ENCODE data around the gene GIPR. TPM values are rescaled to one million over a fixed set of nuclear protein-coding genes. Genes with fewer than 3 reads are reported as not detected.

The GIPR gene
- total RNA-seq, 1 experiment from 2014 or later = 2.0 TPM

DNA sequence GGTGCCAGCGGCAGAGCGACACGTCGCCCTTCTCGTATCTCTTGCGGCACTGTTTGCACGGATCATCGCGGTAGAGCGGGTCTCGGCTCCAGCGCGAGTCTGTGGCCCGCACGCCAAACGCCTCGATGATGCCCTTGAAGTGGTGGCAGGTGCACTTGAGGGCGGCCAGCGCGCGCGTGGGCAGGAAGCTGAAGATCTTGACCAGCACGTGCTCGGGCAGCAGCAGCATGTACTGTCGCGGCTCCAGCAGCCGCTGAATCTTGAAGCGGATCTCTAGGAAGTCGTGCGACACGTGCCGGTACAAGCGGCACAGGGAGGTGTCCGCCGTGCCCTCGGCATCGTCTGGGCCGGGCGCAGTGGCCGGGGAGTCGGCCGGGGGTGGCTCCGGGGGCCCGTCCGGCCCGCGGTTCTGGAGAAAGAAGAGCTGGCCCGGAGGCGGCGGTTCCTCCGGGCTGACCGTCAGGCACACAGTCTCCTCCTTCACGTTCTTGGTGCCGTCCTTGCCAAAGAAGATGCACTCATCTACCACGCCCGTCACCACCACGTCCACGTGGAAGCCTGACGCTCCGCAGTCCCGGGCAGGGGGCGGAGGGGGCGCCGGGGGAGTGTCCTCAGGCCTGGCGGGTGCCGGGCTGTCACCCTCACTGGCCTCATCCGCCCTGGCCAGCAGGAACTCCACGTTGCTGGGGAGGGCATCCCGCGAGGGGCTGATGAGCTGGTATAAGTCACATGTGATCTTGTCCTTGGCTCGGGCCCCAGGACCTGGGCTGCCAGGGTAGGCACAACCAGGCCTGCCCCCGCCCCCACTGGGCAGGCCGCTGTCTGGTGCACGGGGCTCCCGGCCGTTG is 44.1 kb downstream of the GIPR start:
- no peak for DNase-seq (ENCODE audit: low read depth, low spot score)
- ChIA-PET CTCF (no interaction called here), POLR2A (no interaction called here)

DNA sequence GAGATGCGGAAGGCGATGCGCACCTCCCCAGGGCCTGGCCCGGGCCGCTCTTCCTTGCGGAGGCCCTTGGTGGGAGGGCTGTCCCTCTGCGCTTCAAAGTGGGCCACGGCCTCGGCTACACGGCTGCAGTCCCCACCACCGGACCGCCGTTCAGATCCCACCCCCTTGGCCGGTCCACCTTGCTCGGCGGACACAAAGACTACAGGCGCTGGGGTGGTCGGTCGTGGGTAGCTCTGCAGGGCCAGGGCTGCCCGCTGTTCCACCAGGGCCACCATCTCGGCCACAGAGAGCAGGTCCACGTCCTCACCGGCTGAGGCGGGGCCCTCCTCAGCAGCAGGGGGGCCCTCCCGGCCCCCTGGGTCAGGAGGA is 44.7 kb downstream of the GIPR start:
- intact Hi-C loops (cut with micrococcal nuclease; ENCODE audit: unreplicated experiment) (no loop called here), in situ Hi-C loops (cut with HindIII; ENCODE audit: low pct_unique_long_range_greater_than_20kb, low sequenced_read_pairs) (no loop called here)
- CTCF ChIA-PET = no interaction called here
- H3K36me3 ChIP-seq (ENCODE audit: control insufficient read depth, insufficient read depth, low read length) = no peaks in the 10 kb centered on the region
- no peak for DNase-seq (ENCODE audit: low read depth, low spot score)
- TF ChIP-seq TCF7L2 (IDR thresholded peaks at IDR 0.05; ENCODE audit: low read depth, low read length) = no peak
- TF ChIP-seq POLR2AphosphoS5 (IDR thresholded peaks at IDR 0.05; ENCODE audit: low read depth, low read length) = no peak
- TF ChIP-seq SIN3A (IDR thresholded peaks at IDR 0.05; ENCODE audit: borderline replicate concordance, insufficient read depth, low read depth, low read length) = no peak
- TF ChIP-seq, protein P1, sequence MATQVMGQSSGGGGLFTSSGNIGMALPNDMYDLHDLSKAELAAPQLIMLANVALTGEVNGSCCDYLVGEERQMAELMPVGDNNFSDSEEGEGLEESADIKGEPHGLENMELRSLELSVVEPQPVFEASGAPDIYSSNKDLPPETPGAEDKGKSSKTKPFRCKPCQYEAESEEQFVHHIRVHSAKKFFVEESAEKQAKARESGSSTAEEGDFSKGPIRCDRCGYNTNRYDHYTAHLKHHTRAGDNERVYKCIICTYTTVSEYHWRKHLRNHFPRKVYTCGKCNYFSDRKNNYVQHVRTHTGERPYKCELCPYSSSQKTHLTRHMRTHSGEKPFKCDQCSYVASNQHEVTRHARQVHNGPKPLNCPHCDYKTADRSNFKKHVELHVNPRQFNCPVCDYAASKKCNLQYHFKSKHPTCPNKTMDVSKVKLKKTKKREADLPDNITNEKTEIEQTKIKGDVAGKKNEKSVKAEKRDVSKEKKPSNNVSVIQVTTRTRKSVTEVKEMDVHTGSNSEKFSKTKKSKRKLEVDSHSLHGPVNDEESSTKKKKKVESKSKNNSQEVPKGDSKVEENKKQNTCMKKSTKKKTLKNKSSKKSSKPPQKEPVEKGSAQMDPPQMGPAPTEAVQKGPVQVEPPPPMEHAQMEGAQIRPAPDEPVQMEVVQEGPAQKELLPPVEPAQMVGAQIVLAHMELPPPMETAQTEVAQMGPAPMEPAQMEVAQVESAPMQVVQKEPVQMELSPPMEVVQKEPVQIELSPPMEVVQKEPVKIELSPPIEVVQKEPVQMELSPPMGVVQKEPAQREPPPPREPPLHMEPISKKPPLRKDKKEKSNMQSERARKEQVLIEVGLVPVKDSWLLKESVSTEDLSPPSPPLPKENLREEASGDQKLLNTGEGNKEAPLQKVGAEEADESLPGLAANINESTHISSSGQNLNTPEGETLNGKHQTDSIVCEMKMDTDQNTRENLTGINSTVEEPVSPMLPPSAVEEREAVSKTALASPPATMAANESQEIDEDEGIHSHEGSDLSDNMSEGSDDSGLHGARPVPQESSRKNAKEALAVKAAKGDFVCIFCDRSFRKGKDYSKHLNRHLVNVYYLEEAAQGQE (IDR thresholded peaks at IDR 0.05; ENCODE audit: insufficient read depth in 1 of 2, low read depth in 2 of 2, low read length in 1 of 2) = no peak
- TF ChIP-seq, protein P2, sequence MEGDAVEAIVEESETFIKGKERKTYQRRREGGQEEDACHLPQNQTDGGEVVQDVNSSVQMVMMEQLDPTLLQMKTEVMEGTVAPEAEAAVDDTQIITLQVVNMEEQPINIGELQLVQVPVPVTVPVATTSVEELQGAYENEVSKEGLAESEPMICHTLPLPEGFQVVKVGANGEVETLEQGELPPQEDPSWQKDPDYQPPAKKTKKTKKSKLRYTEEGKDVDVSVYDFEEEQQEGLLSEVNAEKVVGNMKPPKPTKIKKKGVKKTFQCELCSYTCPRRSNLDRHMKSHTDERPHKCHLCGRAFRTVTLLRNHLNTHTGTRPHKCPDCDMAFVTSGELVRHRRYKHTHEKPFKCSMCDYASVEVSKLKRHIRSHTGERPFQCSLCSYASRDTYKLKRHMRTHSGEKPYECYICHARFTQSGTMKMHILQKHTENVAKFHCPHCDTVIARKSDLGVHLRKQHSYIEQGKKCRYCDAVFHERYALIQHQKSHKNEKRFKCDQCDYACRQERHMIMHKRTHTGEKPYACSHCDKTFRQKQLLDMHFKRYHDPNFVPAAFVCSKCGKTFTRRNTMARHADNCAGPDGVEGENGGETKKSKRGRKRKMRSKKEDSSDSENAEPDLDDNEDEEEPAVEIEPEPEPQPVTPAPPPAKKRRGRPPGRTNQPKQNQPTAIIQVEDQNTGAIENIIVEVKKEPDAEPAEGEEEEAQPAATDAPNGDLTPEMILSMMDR (IDR thresholded peaks at IDR 0.05) = no peak
- BruUV-seq (replicated peaks) = no TSS peak
- no peak overlapping the region for H3K4me3 ChIP-seq (ENCODE audit: low read depth in 2 of 2, low read length in 2 of 2)
- H3K27ac ChIP-seq (ENCODE audit: low read length) = no peak overlapping the region
- POLR2A ChIA-PET = no interaction called here
- peaks cover 2% of the 10 kb centered on the region for H3K4me1 ChIP-seq (ENCODE audit: control insufficient read depth, insufficient read depth, low read length)
- ATAC-seq = no peak
- H3K27me3 ChIP-seq (ENCODE audit: control insufficient read depth, insufficient read depth, low read length) = no peaks in the 10 kb centered on the region
- no peaks in the 10 kb centered on the region for H3K9me3 ChIP-seq (ENCODE audit: control insufficient read depth, insufficient read depth, low read depth, low read length)

More for the DNA sequence above, 44.1 kb downstream of the GIPR start:
- in situ Hi-C loops (cut with HindIII; ENCODE audit: low pct_unique_long_range_greater_than_20kb, low sequenced_read_pairs) = no loop called here
- no peak overlapping the region for H3K4me3 ChIP-seq (ENCODE audit: low read depth in 2 of 2, low read length in 2 of 2)
- no peaks in the 10 kb centered on the region for H3K9me3 ChIP-seq (ENCODE audit: control insufficient read depth, insufficient read depth, low read depth, low read length)
- no TSS peak for BruUV-seq (replicated peaks)
- H3K4me1 ChIP-seq (ENCODE audit: control insufficient read depth, insufficient read depth, low read length) = peaks cover 2% of the 10 kb centered on the region
- TF ChIP-seq, protein P2 (IDR thresholded peaks at IDR 0.05) = no peak
- TF ChIP-seq POLR2AphosphoS5 (IDR thresholded peaks at IDR 0.05; ENCODE audit: low read depth, low read length) (no peak), TCF7L2 (IDR thresholded peaks at IDR 0.05; ENCODE audit: low read depth, low read length) (no peak), SIN3A (IDR thresholded peaks at IDR 0.05; ENCODE audit: borderline replicate concordance, insufficient read depth, low read depth, low read length) (no peak)
- TF ChIP-seq, protein P1 (IDR thresholded peaks at IDR 0.05; ENCODE audit: insufficient read depth in 1 of 2, low read depth in 2 of 2, low read length in 1 of 2) = no peak
- intact Hi-C loops (cut with micrococcal nuclease; ENCODE audit: unreplicated experiment) = no loop called here
- H3K27me3 ChIP-seq (ENCODE audit: control insufficient read depth, insufficient read depth, low read length) = no peaks in the 10 kb centered on the region
- H3K36me3 ChIP-seq (ENCODE audit: control insufficient read depth, insufficient read depth, low read length) = no peaks in the 10 kb centered on the region
- no peak overlapping the region for H3K27ac ChIP-seq (ENCODE audit: low read length)
- no peak for ATAC-seq
